ENCODE data around the gene MYO3B. TPM values are rescaled to one million over a fixed set of nuclear protein-coding genes. Genes with fewer than 3 reads are reported as not detected.

The MYO3B gene
- total RNA-seq, 1 experiment from 2014 or later = 0.63 TPM

GRCh38 chr2:170670651-170671050 lies 492.7 kb downstream of the MYO3B start:
- Histone ChIP-seq H2BK5ac (ENCODE audit: insufficient read length, low read length) (no peak overlapping the region), H3K23ac (ENCODE audit: insufficient read length, low read depth, low read length) (no peak overlapping the region), H3T11ph (ENCODE audit: low read length) (no peak overlapping the region), H2BK12ac (ENCODE audit: insufficient read length, low read depth, low read length) (no peak overlapping the region), H4K91ac (ENCODE audit: insufficient read length, low read depth, low read length) (no peak overlapping the region), H2AFZ (ENCODE audit: low read length) (no peak overlapping the region), H4K20me1 (ENCODE audit: control insufficient read depth, insufficient read depth, insufficient read length) (no peaks in the 10 kb centered on the region), H3K14ac (ENCODE audit: insufficient read depth, low read length) (no peak overlapping the region), H3K18ac (ENCODE audit: insufficient read length, low read depth, low read length) (no peak overlapping the region), H3K27ac (ENCODE audit: insufficient read length, low read depth, low read length) (no peak overlapping the region), H2BK20ac (ENCODE audit: low read depth, low read length, poor library complexity, severe bottlenecking) (no peak overlapping the region), H3K56ac (ENCODE audit: insufficient read length, low read depth, low read length) (no peak overlapping the region), H3K9me3 (ENCODE audit: control insufficient read depth, low read depth, low read length) (no peaks in the 10 kb centered on the region), H3K4ac (ENCODE audit: low read depth, low read length) (no peak overlapping the region), H3K4me1 (ENCODE audit: insufficient read depth, low read length) (no peaks in the 10 kb centered on the region; the same call in 1 of the 2 replicates), H3K4me2 (ENCODE audit: insufficient read depth, insufficient read length, low read length) (no peak overlapping the region), H3K9ac (ENCODE audit: extremely low read depth, insufficient read length, low read length) (no peak overlapping the region), H2BK15ac (ENCODE audit: low read depth, low read length) (no peak overlapping the region), H3K23me2 (ENCODE audit: insufficient read length, low read depth, low read length, poor library complexity, severe bottlenecking) (no peaks in the 10 kb centered on the region), H3K79me2 (ENCODE audit: insufficient read depth, low read length) (no peaks in the 10 kb centered on the region), H3K27me3 (ENCODE audit: insufficient read depth, low read length) (no peaks in the 10 kb centered on the region), H2AK5ac (ENCODE audit: insufficient read length, low read length) (no peak overlapping the region), H2BK120ac (ENCODE audit: low read depth, low read length, poor library complexity, severe bottlenecking) (no peak overlapping the region), H4K5ac (ENCODE audit: insufficient read length, low read depth, low read length) (no peak overlapping the region), H4K8ac (replicated peaks; ENCODE audit: insufficient read length, low read depth, low read length) (no peak overlapping the region), H3K79me1 (ENCODE audit: insufficient read depth, low read depth, low read length, poor library complexity, severe bottlenecking) (no peaks in the 10 kb centered on the region)
- no peak for DNase-seq
- Mint-ChIP-seq H3K4me1 (no peaks in the 10 kb centered on the region), H3K27ac (no peak overlapping the region), H3K27me3 (ENCODE audit: low read depth) (no peaks in the 10 kb centered on the region), H3K9me3 (no peaks in the 10 kb centered on the region), H3K36me3 (ENCODE audit: insufficient read depth in 1 of 3, low read depth in 3 of 3) (no peaks in the 10 kb centered on the region), H3K4me3 (no peak overlapping the region)
- WGBS (ENCODE audit: extremely low coverage, insufficient read length, low lambda C conversion rate) = no CpG with 5 or more reads among the region's 2 CpGs
- no peak for TF ChIP-seq CTCF (conservative IDR thresholded peaks at IDR 0.05)

Data from H9 (cell line).